SK-N-SH (cell line): ENCODE results near the gene ALDH4A1. TPM values are rescaled to one million over a fixed set of nuclear protein-coding genes. Genes with fewer than 3 reads are reported as not detected.

Experiments used
- CTCF ChIA-PET: fragments of 300-600, 350-600 bp; formaldehyde crosslinking; extraction: SDS; loops from one replicate; lab custom pipeline; 2021; lab: Yijun Ruan, JAX
- POLR2A ChIA-PET: fragments of 350-600 bp; sonication (Branson Sonifier 250); formaldehyde crosslinking; extraction: SDS; loops from one replicate; lab custom pipeline; 2020; ENCODE audit warnings: antibody characterized with exemption, inconsistent platforms; lab: Yijun Ruan, JAX
- DNase-seq: peaks from one replicate; pipeline ENCODE4 v3.0.0; 2012
- H2AFZ ChIP-seq: fragments of 200-600 bp; sonication (generic); 2 replicates; pipeline ENCODE4 v1.8.1; 2016; ENCODE audit warnings: antibody characterized with exemption, mild to moderate bottlenecking, low read depth
- H3F3A ChIP-seq: fragments of 200-600 bp; sonication (generic); replicated peaks from 2 replicates; pipeline ENCODE3; 2016; ENCODE audit warnings: antibody characterized with exemption, mild to moderate bottlenecking; ENCODE audit not compliant: insufficient read depth
- H3K27ac ChIP-seq, 2 experiments: fragments of 200-500 bp in 1 of 2; fragments of 200-600 bp in 1 of 2; sonication (Bioruptor generic) in 1 of 2; sonication (generic), shearing (Covaris generic) in 1 of 2; 2 replicates each; pipeline versions ENCODE4 v1.5.1 to v1.6.1; 2014 to 2016; ENCODE audit warnings: low read depth in 2 of 2, inconsistent platforms in 1 of 2, low read length in 1 of 2, mild to moderate bottlenecking in 1 of 2, mixed read lengths in 1 of 2
- H3K27me3 ChIP-seq: fragments of 200-600 bp; sonication (generic), shearing (Covaris generic); 2 replicates; pipeline ENCODE4 v1.6.1; 2016; ENCODE audit warnings: mixed run types; ENCODE audit not compliant: insufficient read depth
- H3K36me3 ChIP-seq, 2 experiments: fragments of 200-500 bp in 1 of 2; fragments of 200-600 bp in 1 of 2; sonication (Bioruptor generic) in 1 of 2; sonication (generic) in 1 of 2; replicated peaks in 1 of 2; 2 replicates each; pipeline versions ENCODE3 to v1.5.1; 2014 to 2016; ENCODE audit warnings: low read length in 1 of 2, mild to moderate bottlenecking in 1 of 2; ENCODE audit not compliant: insufficient read depth in 2 of 2, control insufficient read depth in 1 of 2
- H3K4me1 ChIP-seq, 2 experiments: fragments of 200-500 bp in 1 of 2; fragments of 200-600 bp in 1 of 2; sonication (Bioruptor generic) in 1 of 2; sonication (generic), shearing (Covaris generic) in 1 of 2; 2 replicates each; pipeline versions ENCODE4 v1.5.1 to v1.6.1; 2014 to 2016; ENCODE audit warnings: low read depth in 1 of 2, low read length in 1 of 2, mixed run types in 1 of 2; ENCODE audit not compliant: insufficient read depth in 2 of 2, control insufficient read depth in 1 of 2
- H3K4me2 ChIP-seq: fragments of 200-600 bp; sonication (generic), shearing (Covaris generic); 2 replicates; pipeline ENCODE4 v1.6.1; 2017; ENCODE audit warnings: mixed run types
- H3K4me3 ChIP-seq, 2 experiments: fragments of 200-500 bp in 1 of 2; fragments of 200-600 bp in 1 of 2; sonication (Bioruptor generic) in 1 of 2; sonication (generic), shearing (Covaris generic) in 1 of 2; 2 replicates each; pipeline versions ENCODE4 v1.5.1 to v1.8.1; 2014 to 2016; ENCODE audit warnings: low read depth in 2 of 2, inconsistent platforms in 1 of 2, low read length in 1 of 2, mild to moderate bottlenecking in 1 of 2, mixed read lengths in 1 of 2, moderate library complexity in 1 of 2
- H3K79me2 ChIP-seq: fragments of 200-600 bp; sonication (generic); 2 replicates; pipeline ENCODE4 v1.8.1; 2017; ENCODE audit warnings: mild to moderate bottlenecking; ENCODE audit not compliant: insufficient read depth
- H3K9ac ChIP-seq: fragments of 200-600 bp; sonication (generic); 2 replicates; pipeline ENCODE4 v1.6.1; 2017; ENCODE audit warnings: mixed run types
- H3K9me2 ChIP-seq: fragments of 200-600 bp; sonication (generic); 2 replicates; pipeline ENCODE4 v1.6.1; 2017; ENCODE audit warnings: mixed run types
- H3K9me3 ChIP-seq: fragments of 200-600 bp; sonication (generic); 2 replicates; pipeline ENCODE4 v1.6.1; 2017; ENCODE audit warnings: mixed run types, mild to moderate bottlenecking, moderate library complexity
- H4K20me1 ChIP-seq: fragments of 200-600 bp; sonication (generic); 2 replicates; pipeline ENCODE4 v1.6.1; 2017; ENCODE audit warnings: mild to moderate bottlenecking, mixed run types; ENCODE audit not compliant: insufficient read depth
- ELF1 ChIP-seq: IDR thresholded peaks from 2 replicates; pipeline ENCODE4 v1.4.0; 2012
- FOXJ3 ChIP-seq: sonication (generic); formaldehyde crosslinking; IDR thresholded peaks from 2 replicates; pipeline ENCODE4 v1.5.1; 2020; ENCODE audit warnings: mild to moderate bottlenecking, missing genetic modification reagents
- JUND ChIP-seq: IDR thresholded peaks from 2 replicates; pipeline ENCODE4 v1.4.0; 2012
- NFIC ChIP-seq: IDR thresholded peaks from 2 replicates; pipeline ENCODE4 v1.4.0; 2012; ENCODE audit warnings: borderline replicate concordance
- RCOR1 ChIP-seq: fragments of 150-350 bp; IDR thresholded peaks from 2 replicates; pipeline ENCODE4 v1.6.1; 2017; ENCODE audit warnings: antibody characterized with exemption, low read length
- SIN3A ChIP-seq: IDR thresholded peaks from 2 replicates; pipeline ENCODE4 v1.6.1; 2012; ENCODE audit warnings: low read depth, mild to moderate bottlenecking, low read length, moderate library complexity, borderline replicate concordance
- TCF12 ChIP-seq: IDR thresholded peaks from 2 replicates; pipeline ENCODE4 v1.4.0; 2012
- YY1 ChIP-seq: IDR thresholded peaks from 2 replicates; pipeline ENCODE4 v1.4.0; 2012; ENCODE audit warnings: low read depth, mild to moderate bottlenecking
- WGBS: methylation state at CpG from one replicate; pipeline ENCODE4 v1.1.6; 2017; ENCODE audit warnings: low lambda C conversion rate; 5-methylcytosine and 5-hydroxymethylcytosine counted together
- polyA plus RNA-seq, 3 experiments: library from polyadenylated mRNA; depleted of rRNA; stranded (reverse); fragments of >200 nt; gene quantifications; 2 replicates each; pipeline ENCODE4 v1.2.3, GENCODE V29; 2012
- TF ChIP-seq, protein P1 (sequence below): fragments of 200-600 bp; sonication (generic); IDR thresholded peaks from 2 replicates; pipeline ENCODE4 v1.6.1; 2017; ENCODE audit warnings: antibody characterized with exemption, mild to moderate bottlenecking, moderate library complexity
- TF ChIP-seq, protein P2 (sequence below): IDR thresholded peaks from 2 replicates; pipeline ENCODE4 v1.6.1; 2012; ENCODE audit warnings: mild to moderate bottlenecking, low read depth, low read length, moderate library complexity
- TF ChIP-seq, protein P3 (sequence below): IDR thresholded peaks from 2 replicates; pipeline ENCODE4 v1.4.0; 2012; ENCODE audit warnings: low read depth, borderline replicate concordance
- TF ChIP-seq, protein P4 (sequence below): IDR thresholded peaks from 2 replicates; pipeline ENCODE4; 2012

Gene ALDH4A1
- polyA plus RNA-seq, 1 of the 3 experiments (the other 2 are of a cell fraction): 18.5 TPM

DNA sequence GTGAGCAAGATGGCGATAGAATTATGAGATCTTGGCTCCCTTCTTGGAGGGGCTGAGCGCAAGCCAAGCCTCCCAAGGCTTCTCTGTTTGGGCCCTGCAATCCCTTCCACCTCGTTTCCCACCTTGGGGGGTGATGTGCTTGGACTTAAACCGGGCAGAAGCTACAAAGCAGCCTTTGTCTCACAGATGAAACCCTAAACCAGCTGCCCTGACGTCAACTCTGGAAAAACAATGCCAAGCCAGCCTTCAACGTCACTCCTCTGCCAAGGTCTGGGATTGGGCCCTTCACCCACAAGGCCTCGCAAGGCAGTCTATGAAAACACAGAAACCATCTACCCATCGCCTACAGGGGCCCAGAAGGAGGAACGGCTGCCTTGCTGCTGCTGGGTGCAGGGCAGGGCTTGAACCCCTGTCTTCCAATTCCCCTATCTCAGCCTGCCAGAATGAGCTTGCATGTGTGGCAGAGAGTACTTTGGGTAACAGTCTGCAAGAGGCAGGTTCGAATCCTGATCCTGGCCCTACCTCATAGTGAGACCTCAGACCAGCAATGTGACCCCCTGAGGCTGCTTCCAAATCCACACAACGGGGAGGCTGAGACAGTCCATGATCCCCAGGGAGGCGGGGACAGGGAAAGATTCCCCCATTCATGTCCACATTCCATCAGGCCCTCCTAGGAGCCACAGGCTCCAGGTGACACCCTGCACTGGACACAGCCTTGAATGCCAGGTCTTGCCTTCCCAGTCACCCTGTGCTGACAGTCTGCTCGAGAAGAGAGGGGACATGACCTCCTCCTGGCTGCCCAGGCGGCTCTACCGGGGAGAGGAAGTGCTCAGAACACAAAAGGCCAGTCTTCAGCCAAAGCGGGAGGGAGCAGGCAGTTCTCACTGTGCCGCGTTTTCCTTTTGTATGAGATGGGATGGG is 39.1 kb upstream of the ALDH4A1 start:
- Histone ChIP-seq H3K4me1 (peaks cover 20 to 60% of the 10 kb centered on the region in 2 experiments; a peak in 2 of 4 replicates), H3F3A (peaks cover 3% of the 10 kb centered on the region), H3K4me3 (no peak overlapping the region), H3K9me2 (no peaks in the 10 kb centered on the region), H3K27me3 (no peaks in the 10 kb centered on the region), H2AFZ (no peak overlapping the region), H3K79me2 (peaks cover 93% of the 10 kb centered on the region), H3K9me3 (no peaks in the 10 kb centered on the region), H3K9ac (peak overlapping the region; percentile 56), H3K27ac (peak overlapping the region in 1 of 2 experiments; percentile 83; a peak in 2 of 4 replicates), H3K4me2 (peak overlapping the region; percentile 56; the same call in 1 of the 2 replicates), H3K36me3 (no peaks in the 10 kb centered on the region), H4K20me1 (no peaks in the 10 kb centered on the region)
- CTCF ChIA-PET: interaction anchor here (1.4 to 3.0 kb wide), 3 partner anchors 15 to 57 kb away, joined by 3 to 13 read pairs (median 6); no protein-coding TSS in a partner anchor
- POLR2A ChIA-PET: no interaction called here
- TF ChIP-seq, protein P1, sequence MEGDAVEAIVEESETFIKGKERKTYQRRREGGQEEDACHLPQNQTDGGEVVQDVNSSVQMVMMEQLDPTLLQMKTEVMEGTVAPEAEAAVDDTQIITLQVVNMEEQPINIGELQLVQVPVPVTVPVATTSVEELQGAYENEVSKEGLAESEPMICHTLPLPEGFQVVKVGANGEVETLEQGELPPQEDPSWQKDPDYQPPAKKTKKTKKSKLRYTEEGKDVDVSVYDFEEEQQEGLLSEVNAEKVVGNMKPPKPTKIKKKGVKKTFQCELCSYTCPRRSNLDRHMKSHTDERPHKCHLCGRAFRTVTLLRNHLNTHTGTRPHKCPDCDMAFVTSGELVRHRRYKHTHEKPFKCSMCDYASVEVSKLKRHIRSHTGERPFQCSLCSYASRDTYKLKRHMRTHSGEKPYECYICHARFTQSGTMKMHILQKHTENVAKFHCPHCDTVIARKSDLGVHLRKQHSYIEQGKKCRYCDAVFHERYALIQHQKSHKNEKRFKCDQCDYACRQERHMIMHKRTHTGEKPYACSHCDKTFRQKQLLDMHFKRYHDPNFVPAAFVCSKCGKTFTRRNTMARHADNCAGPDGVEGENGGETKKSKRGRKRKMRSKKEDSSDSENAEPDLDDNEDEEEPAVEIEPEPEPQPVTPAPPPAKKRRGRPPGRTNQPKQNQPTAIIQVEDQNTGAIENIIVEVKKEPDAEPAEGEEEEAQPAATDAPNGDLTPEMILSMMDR: no peak
- peak; percentile 18; the same call in 1 of the 2 replicates for TF ChIP-seq TCF12
- no peak for TF ChIP-seq SIN3A
- no peak for TF ChIP-seq FOXJ3 (CRISPR knock-in tag)
- TF ChIP-seq, protein P2, sequence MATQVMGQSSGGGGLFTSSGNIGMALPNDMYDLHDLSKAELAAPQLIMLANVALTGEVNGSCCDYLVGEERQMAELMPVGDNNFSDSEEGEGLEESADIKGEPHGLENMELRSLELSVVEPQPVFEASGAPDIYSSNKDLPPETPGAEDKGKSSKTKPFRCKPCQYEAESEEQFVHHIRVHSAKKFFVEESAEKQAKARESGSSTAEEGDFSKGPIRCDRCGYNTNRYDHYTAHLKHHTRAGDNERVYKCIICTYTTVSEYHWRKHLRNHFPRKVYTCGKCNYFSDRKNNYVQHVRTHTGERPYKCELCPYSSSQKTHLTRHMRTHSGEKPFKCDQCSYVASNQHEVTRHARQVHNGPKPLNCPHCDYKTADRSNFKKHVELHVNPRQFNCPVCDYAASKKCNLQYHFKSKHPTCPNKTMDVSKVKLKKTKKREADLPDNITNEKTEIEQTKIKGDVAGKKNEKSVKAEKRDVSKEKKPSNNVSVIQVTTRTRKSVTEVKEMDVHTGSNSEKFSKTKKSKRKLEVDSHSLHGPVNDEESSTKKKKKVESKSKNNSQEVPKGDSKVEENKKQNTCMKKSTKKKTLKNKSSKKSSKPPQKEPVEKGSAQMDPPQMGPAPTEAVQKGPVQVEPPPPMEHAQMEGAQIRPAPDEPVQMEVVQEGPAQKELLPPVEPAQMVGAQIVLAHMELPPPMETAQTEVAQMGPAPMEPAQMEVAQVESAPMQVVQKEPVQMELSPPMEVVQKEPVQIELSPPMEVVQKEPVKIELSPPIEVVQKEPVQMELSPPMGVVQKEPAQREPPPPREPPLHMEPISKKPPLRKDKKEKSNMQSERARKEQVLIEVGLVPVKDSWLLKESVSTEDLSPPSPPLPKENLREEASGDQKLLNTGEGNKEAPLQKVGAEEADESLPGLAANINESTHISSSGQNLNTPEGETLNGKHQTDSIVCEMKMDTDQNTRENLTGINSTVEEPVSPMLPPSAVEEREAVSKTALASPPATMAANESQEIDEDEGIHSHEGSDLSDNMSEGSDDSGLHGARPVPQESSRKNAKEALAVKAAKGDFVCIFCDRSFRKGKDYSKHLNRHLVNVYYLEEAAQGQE: no peak
- TF ChIP-seq, protein P3, sequence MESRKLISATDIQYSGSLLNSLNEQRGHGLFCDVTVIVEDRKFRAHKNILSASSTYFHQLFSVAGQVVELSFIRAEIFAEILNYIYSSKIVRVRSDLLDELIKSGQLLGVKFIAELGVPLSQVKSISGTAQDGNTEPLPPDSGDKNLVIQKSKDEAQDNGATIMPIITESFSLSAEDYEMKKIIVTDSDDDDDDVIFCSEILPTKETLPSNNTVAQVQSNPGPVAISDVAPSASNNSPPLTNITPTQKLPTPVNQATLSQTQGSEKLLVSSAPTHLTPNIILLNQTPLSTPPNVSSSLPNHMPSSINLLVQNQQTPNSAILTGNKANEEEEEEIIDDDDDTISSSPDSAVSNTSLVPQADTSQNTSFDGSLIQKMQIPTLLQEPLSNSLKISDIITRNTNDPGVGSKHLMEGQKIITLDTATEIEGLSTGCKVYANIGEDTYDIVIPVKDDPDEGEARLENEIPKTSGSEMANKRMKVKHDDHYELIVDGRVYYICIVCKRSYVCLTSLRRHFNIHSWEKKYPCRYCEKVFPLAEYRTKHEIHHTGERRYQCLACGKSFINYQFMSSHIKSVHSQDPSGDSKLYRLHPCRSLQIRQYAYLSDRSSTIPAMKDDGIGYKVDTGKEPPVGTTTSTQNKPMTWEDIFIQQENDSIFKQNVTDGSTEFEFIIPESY: no peak
- no peak for TF ChIP-seq ELF1
- TF ChIP-seq JUND: no peak
- TF ChIP-seq RCOR1: no peak
- TF ChIP-seq, protein P4, sequence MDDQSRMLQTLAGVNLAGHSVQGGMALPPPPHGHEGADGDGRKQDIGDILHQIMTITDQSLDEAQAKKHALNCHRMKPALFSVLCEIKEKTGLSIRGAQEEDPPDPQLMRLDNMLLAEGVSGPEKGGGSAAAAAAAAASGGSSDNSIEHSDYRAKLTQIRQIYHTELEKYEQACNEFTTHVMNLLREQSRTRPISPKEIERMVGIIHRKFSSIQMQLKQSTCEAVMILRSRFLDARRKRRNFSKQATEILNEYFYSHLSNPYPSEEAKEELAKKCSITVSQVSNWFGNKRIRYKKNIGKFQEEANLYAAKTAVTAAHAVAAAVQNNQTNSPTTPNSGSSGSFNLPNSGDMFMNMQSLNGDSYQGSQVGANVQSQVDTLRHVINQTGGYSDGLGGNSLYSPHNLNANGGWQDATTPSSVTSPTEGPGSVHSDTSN: no peak
- TF ChIP-seq NFIC: peak; percentile 46; the same call in 1 of the 2 replicates
- no peak for TF ChIP-seq YY1
- 60% methylated on average over 15 of the region's 18 CpGs for WGBS
- no peak for DNase-seq
